HFFc6 (cell line): ENCODE data around the gene BET1L. TPM values are rescaled to one million over a fixed set of nuclear protein-coding genes. Genes with fewer than 3 reads are reported as not detected.

ENCODE experiments used
- DNase-seq: peaks from one replicate; pipeline ENCODE4 v3.0.0-alpha.2; 2018
- H3K27ac Mint-ChIP-seq: 2 replicates; pipeline ENCODE4 v1.8.0; 2020; ENCODE audit warnings: mild to moderate bottlenecking, mixed read lengths
- H3K27me3 Mint-ChIP-seq: 2 replicates; pipeline ENCODE4 v1.8.0; 2021; ENCODE audit warnings: mild to moderate bottlenecking, moderate library complexity, mixed read lengths; ENCODE audit not compliant: insufficient read depth
- H3K36me3 Mint-ChIP-seq: 2 replicates; pipeline ENCODE4 v1.8.0; 2021; ENCODE audit warnings: low read depth, mixed read lengths
- H3K4me1 Mint-ChIP-seq: 2 replicates; pipeline ENCODE4 v1.8.0; 2020; ENCODE audit warnings: low read depth, mixed read lengths
- H3K4me3 Mint-ChIP-seq: 2 replicates; pipeline ENCODE4 v1.8.0; 2020; ENCODE audit warnings: mild to moderate bottlenecking, moderate library complexity, mixed read lengths
- H3K9me3 Mint-ChIP-seq: 2 replicates; pipeline ENCODE4 v1.8.0; 2020; ENCODE audit warnings: mild to moderate bottlenecking, mixed read lengths
- CTCF ChIP-seq: fragments of 200-600 bp; sonication (generic); IDR thresholded peaks from 2 replicates; pipeline ENCODE4 v1.5.0; 2021; ENCODE audit warnings: antibody characterized with exemption, mild to moderate bottlenecking
- long read RNA-seq: library from polyadenylated mRNA; unstranded; transcript quantifications from one replicate; pipeline ENCODE4 v2.0.0, GENCODE V29; 2019
- total RNA-seq, 6 experiments: library from RNA; stranded (reverse); fragmentation: NEBNext Ultra II Directional; extraction: Animal tissue kit (Norgen Biotek cat#: 25700); gene quantifications; 2 replicates in 1 of 6; 3 replicates in 5 of 6; pipeline ENCODE4 v1.2.3, GENCODE V29; 2021

The BET1L gene
- 10 to 100 TPM; 63.5 to 76.9 (median 67.2) TPM for total RNA-seq
- long read RNA-seq, transcript BET1L-203 (4 exons, 2,819 nt), result major isoform, 46 of 67 reads
- long read RNA-seq, partial matches to known transcripts, result 5 of 67 reads
- long read RNA-seq, other reads (novel, unspliced or antisense), result 13 of 67 reads

- H3K27me3 Mint-ChIP-seq, result peaks cover 11% of the 10 kb centered on the region
- no peak for TF ChIP-seq CTCF
- peak within 1 kb of the TSS; percentile 100 for H3K27ac Mint-ChIP-seq
- H3K36me3 Mint-ChIP-seq, result peaks cover 35% of the 10 kb centered on the region
- H3K4me3 Mint-ChIP-seq, result peak within 1 kb of the TSS; percentile 100
- peak; percentile 99 for DNase-seq
- peaks cover 32% of the 10 kb centered on the region for H3K4me1 Mint-ChIP-seq
- H3K9me3 Mint-ChIP-seq, result no peaks in the 10 kb centered on the region
Measured at GRCh38 chr11:207208-207862, at the start of gene BET1L, which contains the start of gene RIC8A. TSS of gene BET1L (minus strand) at chr11:207399. CDS start at chr11:207321, 78 bp downstream. TSS of gene RIC8A (plus strand) at chr11:207708. CDS start at chr11:208855, 1,147 bp downstream.

- Mint-ChIP-seq H3K4me1 (no peaks in the 10 kb centered on the region), H3K36me3 (peaks cover 16% of the 10 kb centered on the region; the same call in 1 of the 2 replicates), H3K27ac (no peak overlapping the region), H3K4me3 (no peak overlapping the region), H3K27me3 (peaks cover 23% of the 10 kb centered on the region), H3K9me3 (no peaks in the 10 kb centered on the region; the same call in 1 of the 2 replicates)
- DNase-seq, result no peak
- no peak for TF ChIP-seq CTCF
Measured at GRCh38 chr11:255816-256215, 48.6 kb upstream of the BET1L start.

- no peak overlapping the region for H3K27ac Mint-ChIP-seq
- DNase-seq, result no peak
- peaks cover 20% of the 10 kb centered on the region; the same call in 1 of the 2 replicates for H3K36me3 Mint-ChIP-seq
- H3K9me3 Mint-ChIP-seq, result no peaks in the 10 kb centered on the region
- peaks cover 23% of the 10 kb centered on the region for H3K27me3 Mint-ChIP-seq
- no peaks in the 10 kb centered on the region for H3K4me1 Mint-ChIP-seq
- H3K4me3 Mint-ChIP-seq, result no peak overlapping the region
- no peak for TF ChIP-seq CTCF
Measured at GRCh38 chr11:255176-255575, 48.0 kb upstream of the BET1L start.

- Mint-ChIP-seq H3K4me1 (no peaks in the 10 kb centered on the region), H3K9me3 (no peaks in the 10 kb centered on the region), H3K27ac (no peak overlapping the region), H3K4me3 (no peak overlapping the region), H3K27me3 (peaks cover 12% of the 10 kb centered on the region), H3K36me3 (peaks cover 20% of the 10 kb centered on the region)
- DNase-seq, result no peak
- TF ChIP-seq CTCF, result no peak
Measured at GRCh38 chr11:253886-254270, 46.7 kb upstream of the BET1L start.

GRCh38 chr11:253160-253885 lies 46.1 kb upstream of the BET1L start:
- no peaks in the 10 kb centered on the region for H3K4me1 Mint-ChIP-seq
- no peak overlapping the region for H3K4me3 Mint-ChIP-seq
- H3K9me3 Mint-ChIP-seq, result no peaks in the 10 kb centered on the region
- H3K27ac Mint-ChIP-seq, result no peak overlapping the region
- DNase-seq, result no peak
- peaks cover 20% of the 10 kb centered on the region for H3K36me3 Mint-ChIP-seq
- H3K27me3 Mint-ChIP-seq, result peaks cover 7% of the 10 kb centered on the region
- TF ChIP-seq CTCF, result no peak
